Neuronal stem cell (in vitro differentiated cells): ENCODE measurements around the gene YWHAH.

Experiments used
- DNase-seq: peaks from one replicate; pipeline ENCODE4 v3.0.0-alpha.2; 2013; ENCODE audit warnings: low spot score
- H2AFZ ChIP-seq: one replicate; pipeline ENCODE4 v1.6.1; 2013; ENCODE audit warnings: mild to moderate bottlenecking, low read length, inconsistent platforms
- H2AK5ac ChIP-seq: 2 replicates; pipeline ENCODE4 v1.6.1; 2013; ENCODE audit warnings: low read depth, mild to moderate bottlenecking, inconsistent platforms, low read length, moderate library complexity, mixed read lengths
- H2BK120ac ChIP-seq: 2 replicates; pipeline ENCODE4 v1.6.1; 2013; ENCODE audit warnings: low read depth, mild to moderate bottlenecking, inconsistent platforms, low read length, moderate library complexity, mixed read lengths
- H2BK12ac ChIP-seq: one replicate; pipeline ENCODE4 v1.6.1; 2013; ENCODE audit warnings: low read length, inconsistent platforms
- H2BK15ac ChIP-seq: 2 replicates; pipeline ENCODE4 v1.6.1; 2013; ENCODE audit warnings: mild to moderate bottlenecking, low read length, inconsistent platforms, mixed read lengths
- H2BK5ac ChIP-seq: one replicate; pipeline ENCODE4 v1.6.1; 2013; ENCODE audit warnings: inconsistent platforms, mild to moderate bottlenecking, low read length, moderate library complexity
- H3K14ac ChIP-seq: one replicate; pipeline ENCODE4 v1.6.1; 2013; ENCODE audit warnings: low read length, inconsistent platforms
- H3K18ac ChIP-seq: 2 replicates; pipeline ENCODE4 v1.6.1; 2013; ENCODE audit warnings: low read length, inconsistent platforms
- H3K23ac ChIP-seq: 2 replicates; pipeline ENCODE4 v1.6.1; 2013; ENCODE audit warnings: low read depth, mild to moderate bottlenecking, mixed read lengths, low read length, inconsistent platforms; ENCODE audit not compliant: poor library complexity
- H3K27ac ChIP-seq: replicated peaks from 3 replicates; pipeline ENCODE4 v1.5.1; 2013; ENCODE audit warnings: low read length, inconsistent platforms
- H3K27me3 ChIP-seq, 3 experiments: 2 replicates each; pipeline ENCODE4 v1.6.1; 2013; ENCODE audit warnings: low read length in 3 of 3, mild to moderate bottlenecking in 2 of 3, inconsistent platforms in 1 of 3, low read depth in 1 of 3, mixed read lengths in 1 of 3, moderate library complexity in 1 of 3; ENCODE audit not compliant: control insufficient read depth in 3 of 3, insufficient read depth in 3 of 3
- H3K36me3 ChIP-seq, 2 donors: replicated peaks in 1 of 2; 2 replicates each; pipeline ENCODE4 v1.6.1; 2013; ENCODE audit warnings: low read length in 2 of 2; ENCODE audit not compliant: control insufficient read depth in 2 of 2, insufficient read depth in 2 of 2
- H3K4ac ChIP-seq: 2 replicates; pipeline ENCODE4 v1.6.1; 2013; ENCODE audit warnings: inconsistent platforms, mild to moderate bottlenecking, low read length, moderate library complexity
- H3K4me1 ChIP-seq, 2 donors: 1 replicate in 1 of 2; 2 replicates in 1 of 2; pipeline ENCODE4 v1.6.1; 2013; ENCODE audit warnings: low read length in 2 of 2, low read depth in 1 of 2; ENCODE audit not compliant: control insufficient read depth in 2 of 2, insufficient read depth in 1 of 2
- H3K4me2 ChIP-seq: one replicate; pipeline ENCODE4 v1.6.1; 2013; ENCODE audit warnings: mild to moderate bottlenecking, low read length, inconsistent platforms; ENCODE audit not compliant: insufficient read depth, poor library complexity, severe bottlenecking
- H3K4me3 ChIP-seq, 2 donors: 2 replicates each; pipeline ENCODE4 v1.5.1; 2013; ENCODE audit warnings: low read length in 2 of 2, mild to moderate bottlenecking in 2 of 2, inconsistent platforms in 1 of 2, moderate library complexity in 1 of 2
- H3K79me1 ChIP-seq: one replicate; pipeline ENCODE4 v1.6.1; 2013; ENCODE audit warnings: low read depth, mild to moderate bottlenecking, inconsistent platforms, low read length, moderate library complexity
- H3K9ac ChIP-seq: one replicate; pipeline ENCODE4 v1.6.1; 2013; ENCODE audit warnings: mild to moderate bottlenecking, low read depth, low read length, inconsistent platforms; ENCODE audit not compliant: poor library complexity
- H3K9me3 ChIP-seq, 2 donors: replicated peaks in 1 of 2; 2 replicates each; pipeline versions ENCODE3 to v1.6.1; 2013; ENCODE audit warnings: low read length in 2 of 2, mild to moderate bottlenecking in 2 of 2, inconsistent platforms in 1 of 2, low read depth in 1 of 2, mixed read lengths in 1 of 2, moderate library complexity in 1 of 2; ENCODE audit not compliant: control insufficient read depth in 2 of 2, insufficient read depth in 1 of 2
- H4K8ac ChIP-seq: one replicate; pipeline ENCODE4 v1.6.1; 2013; ENCODE audit warnings: low read depth, mild to moderate bottlenecking, inconsistent platforms, low read length, moderate library complexity
- H4K91ac ChIP-seq: one replicate; pipeline ENCODE4 v1.6.1; 2013; ENCODE audit warnings: low read length, low read depth, mild to moderate bottlenecking, inconsistent platforms; ENCODE audit not compliant: poor library complexity
- WGBS, 2 donors: extraction: QIAGEN DNeasy Blood & Tissue Kit; methylation state at CpG; one replicate each; pipeline ENCODE4 v1.1.7; 2013; ENCODE audit warnings: missing lambda C conversion rate in 2 of 2, mixed read lengths in 1 of 2; ENCODE audit not compliant: insufficient read length in 2 of 2, insufficient replicate concordance in 1 of 2; ENCODE audit errors: extremely low coverage in 2 of 2; 5-methylcytosine and 5-hydroxymethylcytosine counted together

The YWHAH gene

GRCh38 chr22:31951194-31952093 is 7.1 kb downstream of the YWHAH start:
- H2AFZ ChIP-seq: no peak overlapping the region
- no peaks in the 10 kb centered on the region for H3K27me3 ChIP-seq
- H3K23ac ChIP-seq: no peak overlapping the region
- H3K4me3 ChIP-seq: no peak overlapping the region
- no peaks in the 10 kb centered on the region for H3K9me3 ChIP-seq
- no peak overlapping the region for H3K4me2 ChIP-seq
- H3K18ac ChIP-seq: no peak overlapping the region
- H4K8ac ChIP-seq: no peak overlapping the region
- no peak overlapping the region for H3K9ac ChIP-seq
- H3K4me1 ChIP-seq: peaks cover 1 to 2% of the 10 kb centered on the region in 2 donors
- no peak overlapping the region for H3K4ac ChIP-seq
- no peak overlapping the region for H3K14ac ChIP-seq
- H3K36me3 ChIP-seq: peaks cover 17 to 100% of the 10 kb centered on the region in 2 donors
- H2BK12ac ChIP-seq: no peak overlapping the region
- no peak overlapping the region for H2BK120ac ChIP-seq
- no peak for DNase-seq
- H2BK5ac ChIP-seq: no peak overlapping the region
- no CpG with 5 or more reads among the region's 8 CpGs for WGBS, 2 donors
- no peak overlapping the region for H4K91ac ChIP-seq
- H2AK5ac ChIP-seq: no peak overlapping the region
- no peak overlapping the region for H2BK15ac ChIP-seq
- H3K27ac ChIP-seq: no peak overlapping the region
- peaks cover 4% of the 10 kb centered on the region for H3K79me1 ChIP-seq

GRCh38 chr22:31952094-31952401 is 7.7 kb downstream of the YWHAH start:
- Histone ChIP-seq H2BK120ac (no peak overlapping the region), H3K4me1 (no peaks in the 10 kb centered on the region), H3K18ac (no peak overlapping the region), H2AFZ (no peak overlapping the region), H2AK5ac (no peak overlapping the region), H3K14ac (no peak overlapping the region), H3K4ac (no peak overlapping the region), H2BK5ac (no peak overlapping the region), H3K27ac (no peak overlapping the region), H3K4me3 (no peak overlapping the region), H3K36me3 (peaks cover 23 to 100% of the 10 kb centered on the region in 2 donors), H3K4me2 (no peak overlapping the region), H3K79me1 (peaks cover 7% of the 10 kb centered on the region), H2BK15ac (no peak overlapping the region), H3K9ac (no peak overlapping the region), H3K23ac (no peak overlapping the region), H4K8ac (no peak overlapping the region), H4K91ac (no peak overlapping the region), H2BK12ac (no peak overlapping the region), H3K27me3 (no peaks in the 10 kb centered on the region), H3K9me3 (no peaks in the 10 kb centered on the region)
- no CpG with 5 or more reads among the region's 2 CpGs for WGBS, 2 donors
- no peak for DNase-seq

DNA sequence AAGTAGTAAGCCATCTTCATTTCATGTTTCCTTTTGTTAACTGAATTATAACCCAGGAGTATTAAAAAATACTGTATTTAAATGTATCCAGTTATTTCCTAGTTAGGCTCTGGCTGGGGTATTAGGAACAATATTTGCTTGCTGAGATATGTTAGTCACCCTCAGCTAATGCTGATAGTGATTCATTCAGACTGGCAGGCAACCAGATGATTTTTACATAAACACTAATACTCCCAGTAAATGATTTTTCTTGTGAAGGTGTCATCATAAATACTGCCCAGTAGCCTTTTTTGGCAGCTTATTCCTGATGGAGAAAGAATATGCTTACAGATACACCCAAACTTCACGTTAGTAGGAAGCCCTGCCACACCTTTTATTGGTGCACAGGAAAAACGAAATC is 8.1 kb downstream of the YWHAH start:
- H2BK12ac ChIP-seq: no peak overlapping the region
- WGBS, 2 donors: no CpG with 5 or more reads among the region's 2 CpGs
- no peaks in the 10 kb centered on the region for H3K9me3 ChIP-seq
- peaks cover 7% of the 10 kb centered on the region for H3K79me1 ChIP-seq
- H3K9ac ChIP-seq: no peak overlapping the region
- no peak overlapping the region for H3K4me2 ChIP-seq
- no peak overlapping the region for H3K18ac ChIP-seq
- H3K23ac ChIP-seq: no peak overlapping the region
- H3K4ac ChIP-seq: no peak overlapping the region
- H2AFZ ChIP-seq: no peak overlapping the region
- H3K27ac ChIP-seq: no peak overlapping the region
- no peak overlapping the region for H2BK5ac ChIP-seq
- H4K91ac ChIP-seq: no peak overlapping the region
- H2BK15ac ChIP-seq: no peak overlapping the region
- no peak overlapping the region for H3K14ac ChIP-seq
- H3K36me3 ChIP-seq: peaks cover 25 to 100% of the 10 kb centered on the region in 2 donors
- no peak overlapping the region for H4K8ac ChIP-seq
- H3K4me1 ChIP-seq: no peaks in the 10 kb centered on the region
- H2BK120ac ChIP-seq: no peak overlapping the region
- H3K27me3 ChIP-seq: no peaks in the 10 kb centered on the region
- no peak overlapping the region for H3K4me3 ChIP-seq
- no peak for DNase-seq
- H2AK5ac ChIP-seq: no peak overlapping the region

GRCh38 chr22:31953261-31953660 is 8.9 kb downstream of the YWHAH start:
- Histone ChIP-seq H4K91ac (no peak overlapping the region), H2BK15ac (no peak overlapping the region), H3K14ac (no peak overlapping the region), H2BK120ac (no peak overlapping the region), H2BK12ac (no peak overlapping the region), H3K27ac (no peak overlapping the region), H3K4me2 (no peak overlapping the region), H2AK5ac (no peak overlapping the region), H3K36me3 (peaks cover 24 to 100% of the 10 kb centered on the region in 2 donors), H3K9me3 (no peaks in the 10 kb centered on the region), H2BK5ac (no peak overlapping the region), H3K4me3 (no peak overlapping the region), H3K18ac (no peak overlapping the region), H3K79me1 (peaks cover 7% of the 10 kb centered on the region), H3K27me3 (no peaks in the 10 kb centered on the region), H3K9ac (no peak overlapping the region), H3K4me1 (no peaks in the 10 kb centered on the region), H2AFZ (no peak overlapping the region), H3K23ac (no peak overlapping the region), H4K8ac (no peak overlapping the region), H3K4ac (no peak overlapping the region)
- DNase-seq: no peak
- no CpG with 5 or more reads among the region's 3 CpGs for WGBS, 2 donors
